ENCODE measurements around the gene SLC16A8.
A peak's percentile ranks its signal among the peaks of the same experiment; 100 is the strongest.

The SLC16A8 gene

DNA sequence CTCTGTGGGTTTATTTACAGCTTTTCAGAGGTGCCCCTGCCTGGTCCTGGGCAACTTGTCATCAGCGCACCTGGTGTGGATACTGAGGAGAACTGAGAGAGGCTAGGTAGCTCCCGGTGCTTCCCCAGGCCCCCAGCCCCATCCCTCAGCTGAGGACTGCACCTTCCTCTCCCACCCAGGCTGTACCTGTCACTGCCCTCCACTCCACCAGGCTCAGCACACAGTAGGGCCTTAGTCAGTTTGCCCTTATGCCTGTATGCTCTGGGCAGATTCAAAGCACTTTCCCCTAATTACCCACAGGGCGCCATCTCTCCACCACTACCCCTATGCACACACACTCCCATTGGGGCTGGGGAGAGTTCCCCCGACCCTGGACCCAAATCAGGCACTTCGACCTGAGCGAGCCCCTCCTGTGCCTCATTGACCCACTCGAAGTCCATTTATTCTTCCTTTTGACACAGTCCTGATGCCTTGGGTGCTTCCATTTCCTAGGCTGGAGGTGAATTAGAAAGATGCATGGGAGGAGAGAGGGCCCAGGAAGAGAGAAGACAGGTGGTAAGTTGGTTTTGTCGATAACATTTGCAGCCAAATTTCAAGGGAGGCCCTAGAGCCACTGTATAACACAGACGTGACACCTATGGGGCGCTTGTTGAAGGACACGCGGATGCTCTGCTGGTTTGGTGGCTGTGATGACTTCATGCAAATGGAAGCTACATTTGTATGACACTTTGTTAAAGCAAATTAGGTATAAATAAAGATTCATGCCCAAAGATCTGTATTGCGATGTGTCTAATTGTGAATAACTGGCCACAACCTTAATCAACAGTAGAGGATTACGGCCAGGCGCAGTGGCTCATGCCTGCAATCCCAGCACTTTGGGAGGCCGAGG lies 40.6 kb downstream of the SLC16A8 start:
- H3K27ac ChIP-seq (replicated peaks; ENCODE audit: low read length): no peak overlapping the region
- H3K36me3 ChIP-seq (replicated peaks in 1 of 2; ENCODE audit: control insufficient read depth in 2 of 2, insufficient read depth in 2 of 2, low read length in 2 of 2): no peaks in the 10 kb centered on the region
- no peak overlapping the region for H4K91ac ChIP-seq (ENCODE audit: low read depth, low read length, poor library complexity)
- no CpG with 5 or more reads among the region's 16 CpGs for WGBS, 2 donors (ENCODE audit: extremely low coverage in 2 of 2, insufficient read length in 2 of 2, insufficient replicate concordance in 1 of 2)
- H3K14ac ChIP-seq (ENCODE audit: low read length): no peak overlapping the region
- H2BK5ac ChIP-seq (ENCODE audit: low read length): peak overlapping the region; percentile 56
- no peaks in the 10 kb centered on the region for H3K27me3 ChIP-seq (ENCODE audit: control insufficient read depth in 3 of 3, insufficient read depth in 3 of 3, low read depth in 1 of 3, low read length in 3 of 3)
- H4K8ac ChIP-seq (ENCODE audit: low read depth, low read length): no peak overlapping the region
- peak overlapping the region; percentile 81 for H3K18ac ChIP-seq (ENCODE audit: low read length)
- H2AK5ac ChIP-seq (ENCODE audit: low read depth, low read length): peak overlapping the region; percentile 56
- H3K9me3 ChIP-seq (replicated peaks in 1 of 2; ENCODE audit: control insufficient read depth in 2 of 2, insufficient read depth in 1 of 2, low read depth in 1 of 2, low read length in 2 of 2): no peaks in the 10 kb centered on the region
- peaks cover 4 to 8% of the 10 kb centered on the region in 2 donors for H3K4me1 ChIP-seq (ENCODE audit: control insufficient read depth in 2 of 2, insufficient read depth in 1 of 2, low read depth in 1 of 2, low read length in 2 of 2)
- H3K79me1 ChIP-seq (ENCODE audit: low read depth, low read length): no peaks in the 10 kb centered on the region
- H3K9ac ChIP-seq (ENCODE audit: low read depth, low read length, poor library complexity): no peak overlapping the region
- H3K4me3 ChIP-seq (ENCODE audit: low read length in 2 of 2): no peak overlapping the region
- no peak for DNase-seq (ENCODE audit: low spot score)
- peak overlapping the region; percentile 18 for H2BK12ac ChIP-seq (ENCODE audit: low read length)
- H2BK120ac ChIP-seq (ENCODE audit: low read depth, low read length): no peak overlapping the region
- no peak overlapping the region for H3K4ac ChIP-seq (ENCODE audit: low read length)
- peak overlapping the region; percentile 30 for H2BK15ac ChIP-seq (ENCODE audit: low read length)
- no peak overlapping the region for H2AFZ ChIP-seq (ENCODE audit: low read length)
- no peak overlapping the region for H3K23ac ChIP-seq (ENCODE audit: low read depth, low read length, poor library complexity)
- no peak overlapping the region for H3K4me2 ChIP-seq (ENCODE audit: insufficient read depth, low read length, poor library complexity, severe bottlenecking)

DNA sequence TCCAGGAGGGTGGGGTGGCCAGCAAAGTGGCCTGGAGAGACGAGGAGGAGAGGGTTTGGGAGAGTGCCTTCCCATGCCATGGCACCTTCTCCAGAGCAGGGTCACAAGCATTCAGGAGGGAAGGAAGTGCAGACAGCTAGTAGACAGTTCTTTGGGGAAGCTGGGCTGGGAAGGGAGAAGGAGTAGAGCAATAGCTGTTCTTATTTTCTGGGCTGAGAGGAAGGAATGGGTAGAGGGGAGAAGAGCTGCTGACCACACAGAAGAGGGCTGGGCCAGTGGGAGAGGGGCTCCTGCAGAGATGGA lies 41.5 kb downstream of the SLC16A8 start:
- H3K14ac ChIP-seq (ENCODE audit: low read length): no peak overlapping the region
- peak overlapping the region; percentile 63 for H3K18ac ChIP-seq (ENCODE audit: low read length)
- no peak overlapping the region for H2BK12ac ChIP-seq (ENCODE audit: low read length)
- no peak overlapping the region for H2BK120ac ChIP-seq (ENCODE audit: low read depth, low read length)
- peak overlapping the region; percentile 30 for H2BK15ac ChIP-seq (ENCODE audit: low read length)
- no peak overlapping the region for H4K8ac ChIP-seq (ENCODE audit: low read depth, low read length)
- H3K4me2 ChIP-seq (ENCODE audit: insufficient read depth, low read length, poor library complexity, severe bottlenecking): no peak overlapping the region
- H3K4ac ChIP-seq (ENCODE audit: low read length): no peak overlapping the region
- H2AK5ac ChIP-seq (ENCODE audit: low read depth, low read length): peak overlapping the region; percentile 18
- no peak overlapping the region for H2AFZ ChIP-seq (ENCODE audit: low read length)
- H3K9ac ChIP-seq (ENCODE audit: low read depth, low read length, poor library complexity): peak overlapping the region; percentile 79
- WGBS, 2 donors (ENCODE audit: extremely low coverage in 2 of 2, insufficient read length in 2 of 2, insufficient replicate concordance in 1 of 2): no CpG with 5 or more reads among the region's 1 CpG
- H3K27ac ChIP-seq (replicated peaks; ENCODE audit: low read length): no peak overlapping the region
- H4K91ac ChIP-seq (ENCODE audit: low read depth, low read length, poor library complexity): no peak overlapping the region
- no peak for DNase-seq (ENCODE audit: low spot score)
- H3K36me3 ChIP-seq (replicated peaks in 1 of 2; ENCODE audit: control insufficient read depth in 2 of 2, insufficient read depth in 2 of 2, low read length in 2 of 2): no peaks in the 10 kb centered on the region
- H3K27me3 ChIP-seq (ENCODE audit: control insufficient read depth in 3 of 3, insufficient read depth in 3 of 3, low read depth in 1 of 3, low read length in 3 of 3): no peaks in the 10 kb centered on the region
- peaks cover 4 to 8% of the 10 kb centered on the region in 2 donors for H3K4me1 ChIP-seq (ENCODE audit: control insufficient read depth in 2 of 2, insufficient read depth in 1 of 2, low read depth in 1 of 2, low read length in 2 of 2)
- H3K79me1 ChIP-seq (ENCODE audit: low read depth, low read length): no peaks in the 10 kb centered on the region
- H3K9me3 ChIP-seq (replicated peaks in 1 of 2; ENCODE audit: control insufficient read depth in 2 of 2, insufficient read depth in 1 of 2, low read depth in 1 of 2, low read length in 2 of 2): no peaks in the 10 kb centered on the region
- H3K4me3 ChIP-seq (ENCODE audit: low read length in 2 of 2): no peak overlapping the region
- H2BK5ac ChIP-seq (ENCODE audit: low read length): no peak overlapping the region
- H3K23ac ChIP-seq (ENCODE audit: low read depth, low read length, poor library complexity): no peak overlapping the region

DNA sequence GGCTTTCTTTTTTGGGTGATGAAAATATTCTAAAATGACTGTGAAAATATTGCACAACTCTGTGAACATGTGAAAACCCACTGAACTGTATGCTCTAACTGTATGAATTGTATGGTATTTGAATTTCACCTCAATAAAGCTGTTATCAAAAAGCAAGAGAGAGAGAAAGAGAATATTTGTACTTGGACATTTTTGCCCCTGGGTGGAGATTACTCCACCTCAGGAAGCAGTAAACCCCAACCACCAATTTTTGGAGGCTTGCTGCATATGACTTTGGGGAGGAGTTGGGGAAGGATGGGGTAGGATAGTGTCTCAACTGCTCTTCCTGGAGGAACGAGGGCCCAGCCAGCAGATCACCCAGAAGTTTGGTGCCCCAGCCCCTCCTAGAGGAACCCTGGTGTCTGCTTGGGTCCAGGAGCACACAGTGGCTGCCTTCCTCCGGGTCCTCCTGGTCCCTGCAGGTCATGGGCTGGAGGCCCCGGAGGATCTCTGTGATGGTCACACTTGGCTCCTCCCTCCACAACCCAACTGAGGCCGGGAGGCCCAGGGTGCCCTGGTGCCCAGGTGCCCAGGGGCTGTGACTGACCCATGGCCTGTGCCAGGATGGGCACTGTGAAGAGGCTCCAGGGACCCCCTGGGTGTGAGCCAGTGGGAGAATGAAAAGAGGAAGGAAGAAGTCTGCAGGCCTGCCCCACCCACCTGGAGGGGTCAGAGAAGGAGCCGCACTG lies 42.1 kb downstream of the SLC16A8 start:
- Histone ChIP-seq H2AFZ (ENCODE audit: low read length) (no peak overlapping the region), H3K9me3 (replicated peaks in 1 of 2; ENCODE audit: control insufficient read depth in 2 of 2, insufficient read depth in 1 of 2, low read depth in 1 of 2, low read length in 2 of 2) (no peaks in the 10 kb centered on the region), H3K36me3 (replicated peaks in 1 of 2; ENCODE audit: control insufficient read depth in 2 of 2, insufficient read depth in 2 of 2, low read length in 2 of 2) (no peaks in the 10 kb centered on the region), H3K27ac (replicated peaks; ENCODE audit: low read length) (no peak overlapping the region), H3K9ac (ENCODE audit: low read depth, low read length, poor library complexity) (peak overlapping the region; percentile 79), H2BK5ac (ENCODE audit: low read length) (no peak overlapping the region), H3K4me3 (ENCODE audit: low read length in 2 of 2) (no peak overlapping the region), H4K8ac (ENCODE audit: low read depth, low read length) (no peak overlapping the region), H4K91ac (ENCODE audit: low read depth, low read length, poor library complexity) (no peak overlapping the region), H3K18ac (ENCODE audit: low read length) (peak overlapping the region; percentile 63), H3K4me2 (ENCODE audit: insufficient read depth, low read length, poor library complexity, severe bottlenecking) (no peak overlapping the region), H3K4ac (ENCODE audit: low read length) (no peak overlapping the region), H2AK5ac (ENCODE audit: low read depth, low read length) (peak overlapping the region; percentile 2), H3K27me3 (ENCODE audit: control insufficient read depth in 3 of 3, insufficient read depth in 3 of 3, low read depth in 1 of 3, low read length in 3 of 3) (no peaks in the 10 kb centered on the region), H3K79me1 (ENCODE audit: low read depth, low read length) (no peaks in the 10 kb centered on the region), H2BK120ac (ENCODE audit: low read depth, low read length) (no peak overlapping the region), H3K4me1 (ENCODE audit: control insufficient read depth in 2 of 2, insufficient read depth in 1 of 2, low read depth in 1 of 2, low read length in 2 of 2) (peaks cover 5 to 8% of the 10 kb centered on the region in 2 donors), H2BK15ac (ENCODE audit: low read length) (no peak overlapping the region), H3K23ac (ENCODE audit: low read depth, low read length, poor library complexity) (no peak overlapping the region), H2BK12ac (ENCODE audit: low read length) (no peak overlapping the region), H3K14ac (ENCODE audit: low read length) (no peak overlapping the region)
- no CpG with 5 or more reads among the region's 5 CpGs for WGBS, 2 donors (ENCODE audit: extremely low coverage in 2 of 2, insufficient read length in 2 of 2, insufficient replicate concordance in 1 of 2)
- DNase-seq (ENCODE audit: low spot score): no peak
